BE2C (cell line): ENCODE results near the gene ZHX3.

Experiments
- DNase-seq: peaks from one replicate; pipeline ENCODE4 v3.0.0-alpha.2; 2020
- H3K27me3 ChIP-seq: fragments of 250-450 bp; sonication (Bioruptor Pico); 2 replicates; pipeline ENCODE4 v1.5.1; 2020; ENCODE audit warnings: mild to moderate bottlenecking
- H3K36me3 ChIP-seq: fragments of 250-450 bp; sonication (Bioruptor Pico); 2 replicates; pipeline ENCODE4 v1.5.1; 2020; ENCODE audit warnings: mild to moderate bottlenecking
- H3K4me1 ChIP-seq: fragments of 250-450 bp; sonication (Bioruptor Pico); 2 replicates; pipeline ENCODE4 v1.5.1; 2020
- H3K4me3 ChIP-seq: 2 replicates; pipeline ENCODE4 v1.5.1; 2011; ENCODE audit warnings: low read depth, low read length
- H3K9me3 ChIP-seq: fragments of 250-450 bp; sonication (Bioruptor Pico); 2 replicates; pipeline ENCODE4 v1.5.1; 2020
- TF ChIP-seq, protein P1 (sequence below): IDR thresholded peaks from 2 replicates; pipeline ENCODE4 v1.5.1; 2012; ENCODE audit warnings: mild to moderate bottlenecking, low read depth, low read length

ZHX3 gene

GRCh38 chr20:41339957-41340326 lies 22.4 kb upstream of the ZHX3 start:
- TF ChIP-seq, protein P1, sequence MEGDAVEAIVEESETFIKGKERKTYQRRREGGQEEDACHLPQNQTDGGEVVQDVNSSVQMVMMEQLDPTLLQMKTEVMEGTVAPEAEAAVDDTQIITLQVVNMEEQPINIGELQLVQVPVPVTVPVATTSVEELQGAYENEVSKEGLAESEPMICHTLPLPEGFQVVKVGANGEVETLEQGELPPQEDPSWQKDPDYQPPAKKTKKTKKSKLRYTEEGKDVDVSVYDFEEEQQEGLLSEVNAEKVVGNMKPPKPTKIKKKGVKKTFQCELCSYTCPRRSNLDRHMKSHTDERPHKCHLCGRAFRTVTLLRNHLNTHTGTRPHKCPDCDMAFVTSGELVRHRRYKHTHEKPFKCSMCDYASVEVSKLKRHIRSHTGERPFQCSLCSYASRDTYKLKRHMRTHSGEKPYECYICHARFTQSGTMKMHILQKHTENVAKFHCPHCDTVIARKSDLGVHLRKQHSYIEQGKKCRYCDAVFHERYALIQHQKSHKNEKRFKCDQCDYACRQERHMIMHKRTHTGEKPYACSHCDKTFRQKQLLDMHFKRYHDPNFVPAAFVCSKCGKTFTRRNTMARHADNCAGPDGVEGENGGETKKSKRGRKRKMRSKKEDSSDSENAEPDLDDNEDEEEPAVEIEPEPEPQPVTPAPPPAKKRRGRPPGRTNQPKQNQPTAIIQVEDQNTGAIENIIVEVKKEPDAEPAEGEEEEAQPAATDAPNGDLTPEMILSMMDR: peak; percentile 89

GRCh38 chr20:41336711-41337492 lies 19.4 kb upstream of the ZHX3 start:
- H3K27me3 ChIP-seq: no peaks in the 10 kb centered on the region
- no peak overlapping the region for H3K4me3 ChIP-seq
- TF ChIP-seq, protein P1: no peak
- no peaks in the 10 kb centered on the region for H3K4me1 ChIP-seq
- no peaks in the 10 kb centered on the region for H3K36me3 ChIP-seq
- H3K9me3 ChIP-seq: no peaks in the 10 kb centered on the region
- no peak for DNase-seq

More at GRCh38 chr20:41339957-41340326, 22.4 kb upstream of the ZHX3 start:
- peak; percentile 79 for DNase-seq
- Histone ChIP-seq H3K27me3 (no peaks in the 10 kb centered on the region), H3K9me3 (no peaks in the 10 kb centered on the region), H3K4me3 (peak overlapping the region; percentile 52), H3K4me1 (no peaks in the 10 kb centered on the region), H3K36me3 (no peaks in the 10 kb centered on the region)

DNA sequence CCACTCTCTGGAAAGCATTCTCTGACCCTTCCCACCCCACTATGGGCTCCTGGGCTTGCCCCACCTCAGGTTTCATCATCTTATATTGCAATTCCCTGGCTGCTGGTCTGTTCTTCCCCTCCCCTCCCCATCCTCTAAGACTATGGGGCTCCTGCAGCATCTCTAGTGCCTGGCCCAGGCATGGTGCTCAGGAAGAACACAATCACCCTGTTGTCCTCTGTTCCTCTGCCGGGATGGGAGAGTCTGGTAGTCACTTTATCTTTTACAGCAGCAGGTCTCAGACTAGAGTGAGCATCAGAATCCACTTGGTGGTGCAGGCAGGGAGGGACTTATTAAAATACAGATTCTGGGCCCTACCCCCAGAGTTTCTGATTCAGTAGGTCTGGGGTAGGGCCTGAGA lies 18.1 kb upstream of the ZHX3 start:
- Histone ChIP-seq H3K4me1 (no peaks in the 10 kb centered on the region), H3K27me3 (no peaks in the 10 kb centered on the region), H3K4me3 (no peak overlapping the region), H3K9me3 (no peaks in the 10 kb centered on the region), H3K36me3 (no peaks in the 10 kb centered on the region)
- TF ChIP-seq, protein P1: no peak
- no peak for DNase-seq

- Histone ChIP-seq H3K36me3 (no peaks in the 10 kb centered on the region), H3K4me3 (no peak overlapping the region), H3K4me1 (no peaks in the 10 kb centered on the region), H3K27me3 (no peaks in the 10 kb centered on the region), H3K9me3 (no peaks in the 10 kb centered on the region)
- TF ChIP-seq, protein P1: no peak
- no peak for DNase-seq
These were observed 17.2 kb upstream of the ZHX3 start for GRCh38 chr20:41334443-41335421.

GRCh38 chr20:41334036-41334435 lies 16.5 kb upstream of the ZHX3 start:
- Histone ChIP-seq H3K4me1 (no peaks in the 10 kb centered on the region), H3K27me3 (no peaks in the 10 kb centered on the region), H3K9me3 (no peaks in the 10 kb centered on the region), H3K36me3 (no peaks in the 10 kb centered on the region), H3K4me3 (no peak overlapping the region)
- no peak for DNase-seq
- TF ChIP-seq, protein P1: no peak
